MM.1S (cell line): ENCODE results near the gene TRMT1L.

Experiments used
- EZH2 ChIP-seq: fragments of 300-600 bp; sonication (generic); optimal IDR thresholded peaks from 2 replicates; pipeline ENCODE3; 2017; ENCODE audit warnings: low read depth, mild to moderate bottlenecking, antibody characterized with exemption, low read length, mixed read lengths
- EZH2phosphoT487 ChIP-seq: fragments of 300-600 bp; sonication (generic); IDR thresholded peaks from 2 replicates; pipeline ENCODE4 v1.6.1; 2018; ENCODE audit warnings: antibody characterized with exemption, low read length
- TF ChIP-seq, protein P1 (sequence below): fragments of 300-600 bp; sonication (generic); IDR thresholded peaks from 2 replicates; pipeline ENCODE4 v1.5.1; 2016; ENCODE audit warnings: antibody characterized with exemption, low read length, mixed read lengths

DNA sequence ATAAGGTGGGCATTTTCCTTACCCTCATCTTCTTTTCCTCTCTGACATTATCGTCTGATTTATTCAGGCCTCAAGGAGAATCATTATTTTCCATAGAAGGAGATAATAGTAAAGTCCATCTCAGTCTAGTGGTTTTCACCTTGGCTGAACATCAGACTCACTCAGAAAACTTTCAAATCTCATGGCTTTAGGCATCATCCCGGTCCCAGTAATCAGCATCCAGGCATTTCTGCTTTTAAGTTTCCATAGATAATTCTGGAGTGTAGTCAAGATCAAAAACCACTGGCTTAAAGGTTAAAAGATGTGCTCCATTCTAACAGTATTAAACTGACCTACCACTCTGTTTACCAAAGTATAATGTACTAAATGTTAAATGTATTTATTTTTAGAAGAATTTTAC lies 62.0 kb downstream of the TRMT1L start:
- TF ChIP-seq, protein P1, sequence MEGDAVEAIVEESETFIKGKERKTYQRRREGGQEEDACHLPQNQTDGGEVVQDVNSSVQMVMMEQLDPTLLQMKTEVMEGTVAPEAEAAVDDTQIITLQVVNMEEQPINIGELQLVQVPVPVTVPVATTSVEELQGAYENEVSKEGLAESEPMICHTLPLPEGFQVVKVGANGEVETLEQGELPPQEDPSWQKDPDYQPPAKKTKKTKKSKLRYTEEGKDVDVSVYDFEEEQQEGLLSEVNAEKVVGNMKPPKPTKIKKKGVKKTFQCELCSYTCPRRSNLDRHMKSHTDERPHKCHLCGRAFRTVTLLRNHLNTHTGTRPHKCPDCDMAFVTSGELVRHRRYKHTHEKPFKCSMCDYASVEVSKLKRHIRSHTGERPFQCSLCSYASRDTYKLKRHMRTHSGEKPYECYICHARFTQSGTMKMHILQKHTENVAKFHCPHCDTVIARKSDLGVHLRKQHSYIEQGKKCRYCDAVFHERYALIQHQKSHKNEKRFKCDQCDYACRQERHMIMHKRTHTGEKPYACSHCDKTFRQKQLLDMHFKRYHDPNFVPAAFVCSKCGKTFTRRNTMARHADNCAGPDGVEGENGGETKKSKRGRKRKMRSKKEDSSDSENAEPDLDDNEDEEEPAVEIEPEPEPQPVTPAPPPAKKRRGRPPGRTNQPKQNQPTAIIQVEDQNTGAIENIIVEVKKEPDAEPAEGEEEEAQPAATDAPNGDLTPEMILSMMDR: no peak
- no peak for TF ChIP-seq EZH2
- no peak for TF ChIP-seq EZH2phosphoT487
